HCT116 (cell line): ENCODE data around the gene GPATCH8. TPM values are rescaled to one million over a fixed set of nuclear protein-coding genes. Genes with fewer than 3 reads are reported as not detected.

Experiments
- ATAC-seq: fragments of 200-7000 bp; cut with Tn5 transposase; 2 replicates; pipeline ENCODE4 v1.9.1; 2020; ENCODE audit warnings: mild to moderate bottlenecking, moderate library complexity
- BruUV-seq: library from RNA; stranded (reverse); fragments of 400-500 nt; replicated peaks from 2 replicates; lab custom pipeline; 2021; lab: Mats Ljungman, UMichigan
- CTCF ChIA-PET: fragments of 300-600 bp; sonication (Branson Sonifier 250); formaldehyde crosslinking; loops from one replicate; lab custom pipeline; 2021; ENCODE audit warnings: antibody characterized with exemption; lab: Charles Lee
- POLR2A ChIA-PET: fragments of 300-600, 350-600 bp; sonication (Branson Sonifier 250); formaldehyde crosslinking; loops from one replicate; lab custom pipeline; 2021; ENCODE audit warnings: antibody characterized with exemption; lab: Charles Lee
- RAD21 ChIA-PET, 2 experiments: fragments of 300-600 bp; sonication (Branson Sonifier 250); formaldehyde crosslinking; loops; one replicate each; lab custom pipeline; 2023; ENCODE audit warnings: low total read pairs in 2 of 2; ENCODE audit not compliant: uncharacterized antibody in 2 of 2, unreplicated experiment in 2 of 2, low non-redundant PET in 1 of 2; lab: Charles Lee
- DNase-seq: peaks from one replicate; pipeline ENCODE4 v3.0.0-alpha.2; 2010; ENCODE audit warnings: low read depth, low spot score
- H2AFZ ChIP-seq: fragments of 200-600 bp; shearing (Covaris generic), sonication (generic); 2 replicates; pipeline ENCODE4 v1.6.1; 2017; ENCODE audit warnings: low read depth, mixed run types, mixed read lengths, antibody characterized with exemption, low read length; ENCODE audit not compliant: poor library complexity, severe bottlenecking
- H3K27ac ChIP-seq: 2 replicates; pipeline ENCODE4 v1.5.1; 2012; ENCODE audit warnings: low read depth, low read length
- H3K27me3 ChIP-seq: fragments of 200-600 bp; sonication (generic); 2 replicates; pipeline ENCODE4 v1.6.1; 2016; ENCODE audit warnings: mixed run types, low read length, mixed read lengths; ENCODE audit not compliant: insufficient read depth
- H3K36me3 ChIP-seq, 2 experiments: fragments of 200-500 bp in 1 of 2; fragments of 200-600 bp in 1 of 2; sonication (Bioruptor generic) in 1 of 2; sonication (generic) in 1 of 2; 2 replicates each; pipeline versions ENCODE4 v1.5.1 to v1.6.1; 2014 to 2016; ENCODE audit warnings: low read length in 2 of 2, inconsistent platforms in 1 of 2, mixed read lengths in 1 of 2, mixed run types in 1 of 2; ENCODE audit not compliant: insufficient read depth in 2 of 2, control insufficient read depth in 1 of 2
- H3K4me1 ChIP-seq, 2 experiments: fragments of 200-600 bp in 1 of 2; sonication (generic) in 1 of 2; 2 replicates each; pipeline versions ENCODE4 v1.5.1 to v1.6.1; 2012 to 2017; ENCODE audit warnings: low read length in 2 of 2, inconsistent platforms in 1 of 2, mild to moderate bottlenecking in 1 of 2, mixed read lengths in 1 of 2, mixed run types in 1 of 2, moderate library complexity in 1 of 2; ENCODE audit not compliant: insufficient read depth in 2 of 2, control insufficient read depth in 1 of 2
- H3K4me2 ChIP-seq: fragments of 200-600 bp; sonication (generic); 2 replicates; pipeline ENCODE4 v1.6.1; 2017; ENCODE audit warnings: mixed run types, low read length, mixed read lengths
- H3K4me3 ChIP-seq, 2 experiments: fragments of 200-600 bp in 1 of 2; sonication (generic) in 1 of 2; replicated peaks in 1 of 2; 2 replicates each; pipeline ENCODE4 v1.5.1; 2011 to 2016; ENCODE audit warnings: low read length in 2 of 2, control low read depth in 1 of 2, low read depth in 1 of 2, mild to moderate bottlenecking in 1 of 2, mixed read lengths in 1 of 2, mixed run types in 1 of 2
- H3K79me2 ChIP-seq: fragments of 200-600 bp; sonication (generic); 2 replicates; pipeline ENCODE4 v1.6.1; 2017; ENCODE audit warnings: mild to moderate bottlenecking, mixed run types, low read length, moderate library complexity, mixed read lengths; ENCODE audit not compliant: insufficient read depth
- H3K9ac ChIP-seq: fragments of 200-600 bp; sonication (generic); 2 replicates; pipeline ENCODE4 v1.6.1; 2016; ENCODE audit warnings: low read length, mixed read lengths
- H3K9me2 ChIP-seq: fragments of 200-600 bp; sonication (generic), shearing (Covaris generic); 2 replicates; pipeline ENCODE4 v1.6.1; 2017; ENCODE audit warnings: mixed run types, mild to moderate bottlenecking, moderate library complexity; ENCODE audit not compliant: insufficient read depth
- H3K9me3 ChIP-seq, 2 experiments: fragments of 200-500 bp in 1 of 2; fragments of 200-600 bp in 1 of 2; sonication (Bioruptor generic) in 1 of 2; sonication (generic) in 1 of 2; 2 replicates each; pipeline ENCODE4 v1.6.1; 2014 to 2017; ENCODE audit warnings: low read length in 2 of 2, mixed read lengths in 2 of 2, inconsistent platforms in 1 of 2, low read depth in 1 of 2, mild to moderate bottlenecking in 1 of 2, mixed run types in 1 of 2, moderate library complexity in 1 of 2; ENCODE audit not compliant: control insufficient read depth in 1 of 2, insufficient read depth in 1 of 2
- H4K20me1 ChIP-seq: fragments of 200-600 bp; sonication (generic), shearing (Covaris generic); 2 replicates; pipeline ENCODE4 v1.6.1; 2017; ENCODE audit warnings: mixed run types, mild to moderate bottlenecking, moderate library complexity; ENCODE audit not compliant: insufficient read depth
- CBX3 ChIP-seq: IDR thresholded peaks from 2 replicates; pipeline ENCODE4 v1.6.1; 2012; ENCODE audit warnings: low read depth
- CEBPB ChIP-seq: IDR thresholded peaks from 2 replicates; pipeline ENCODE4 v1.6.1; 2012; ENCODE audit warnings: low read depth
- EGR1 ChIP-seq: IDR thresholded peaks from 2 replicates; pipeline ENCODE4 v1.6.1; 2012; ENCODE audit warnings: low read depth
- ELF1 ChIP-seq: IDR thresholded peaks from 2 replicates; pipeline ENCODE4 v1.6.1; 2012; ENCODE audit warnings: low read depth, borderline replicate concordance
- EZH2phosphoT487 ChIP-seq: fragments of 200-600 bp; IDR thresholded peaks from 2 replicates; pipeline ENCODE4 v1.6.1; 2018; ENCODE audit warnings: antibody characterized with exemption, borderline replicate concordance
- JUND ChIP-seq: IDR thresholded peaks from 2 replicates; pipeline ENCODE4 v1.6.1; 2012
- SIN3A ChIP-seq: IDR thresholded peaks from 2 replicates; pipeline ENCODE4 v1.6.1; 2012; ENCODE audit warnings: low read depth
- TCF7L2 ChIP-seq: IDR thresholded peaks from 2 replicates; pipeline ENCODE4 v1.7.0; 2011; ENCODE audit warnings: borderline replicate concordance, inconsistent platforms; ENCODE audit not compliant: insufficient read depth, insufficient read length; ENCODE audit errors: extremely low read depth
- intact Hi-C: fragments of 100-400 bp; cut with micrococcal nuclease; formaldehyde crosslinking; loops from 2 replicates; pipeline ENCODE4 v1.10.0; 2022
- total RNA-seq: library from RNA; stranded (reverse); gene quantifications from one replicate; pipeline ENCODE4 v1.2.1, GENCODE V29; 2021; ENCODE audit not compliant: unreplicated experiment

The GPATCH8 gene
- total RNA-seq, 1 experiment from 2014 or later, result 28.7 TPM

- H2AFZ ChIP-seq, result no peak overlapping the region
- intact Hi-C loops, result no loop called here
- BruUV-seq, result no TSS peak
- H3K27me3 ChIP-seq, result no peaks in the 10 kb centered on the region
- peaks cover 1 to 5% of the 10 kb centered on the region in 2 experiments; a peak in 3 of 4 replicates for H3K4me1 ChIP-seq
- H4K20me1 ChIP-seq, result no peaks in the 10 kb centered on the region
- no peak overlapping the region for H3K9ac ChIP-seq
- H3K4me3 ChIP-seq, result no peak overlapping the region
- POLR2A ChIA-PET, result no interaction called here
- ATAC-seq (no peak), DNase-seq (no peak)
- no peaks in the 10 kb centered on the region for H3K9me3 ChIP-seq
- no peaks in the 10 kb centered on the region for H3K9me2 ChIP-seq
- H3K36me3 ChIP-seq, result no peaks in the 10 kb centered on the region
- no peaks in the 10 kb centered on the region for H3K79me2 ChIP-seq
- CTCF ChIA-PET, result no interaction called here
- H3K4me2 ChIP-seq, result no peak overlapping the region
- RAD21 ChIA-PET, result no interaction called here
- TF ChIP-seq EGR1, result no peak
- TF ChIP-seq, all 23 proteins: peak for 0
- H3K27ac ChIP-seq, result no peak overlapping the region
Observed at GRCh38 chr17:44379887-44380286, 123.3 kb downstream of the GPATCH8 start.

- Histone ChIP-seq H3K79me2 (no peaks in the 10 kb centered on the region), H3K9ac (no peak overlapping the region), H4K20me1 (no peaks in the 10 kb centered on the region), H3K36me3 (no peaks in the 10 kb centered on the region), H3K9me3 (no peaks in the 10 kb centered on the region), H3K4me1 (peaks cover 0 to 13% of the 10 kb centered on the region in 2 experiments; a peak in 3 of 4 replicates), H3K27ac (no peak overlapping the region), H3K27me3 (no peaks in the 10 kb centered on the region), H3K9me2 (no peaks in the 10 kb centered on the region), H3K4me3 (no peak overlapping the region), H2AFZ (no peak overlapping the region), H3K4me2 (no peak overlapping the region)
- DNase-seq (no peak), ATAC-seq (no peak)
- intact Hi-C loops, result no loop called here
- RAD21 ChIA-PET, result no interaction called here
- CTCF ChIA-PET, result no interaction called here
- POLR2A ChIA-PET, result no interaction called here
- no TSS peak for BruUV-seq
- TF ChIP-seq JUND (no peak), SIN3A (no peak), TCF7L2 (no peak), ELF1 (no peak), CBX3 (no peak), EZH2phosphoT487 (no peak), CEBPB (no peak)
Observed at GRCh38 chr17:44378171-44378705, 125.0 kb downstream of the GPATCH8 start.
